AG04450 (cell line): Measurements from ENCODE around the gene MRTFA. TPM values are rescaled to one million over a fixed set of nuclear protein-coding genes. Genes with fewer than 3 reads are reported as not detected.

Source experiments
- CTCF ChIA-PET: fragments of 300-600, 350-600 bp; formaldehyde crosslinking; extraction: SDS; loops from one replicate; lab custom pipeline; 2022; ENCODE audit warnings: antibody characterized with exemption, inconsistent platforms; lab: Charles Lee
- POLR2A ChIA-PET: fragments of 350-600 bp; formaldehyde crosslinking; extraction: SDS; loops from one replicate; lab custom pipeline; 2021; ENCODE audit warnings: antibody characterized with exemption, inconsistent platforms; lab: Yijun Ruan, JAX
- DNase-seq: peaks from one replicate; pipeline ENCODE4 v3.0.0-alpha.2; 2011; ENCODE audit warnings: low read depth, low spot score
- H3K27ac ChIP-seq: one replicate; pipeline ENCODE4 v1.5.1; 2012; ENCODE audit warnings: low read depth, low read length, control low read depth
- H3K27me3 ChIP-seq: one replicate; pipeline ENCODE4 v1.6.0; 2012; ENCODE audit warnings: low read length; ENCODE audit not compliant: control insufficient read depth, insufficient read depth
- H3K4me3 ChIP-seq: 2 replicates; pipeline ENCODE4 v1.5.1; 2011; ENCODE audit warnings: mild to moderate bottlenecking, low read depth, low read length, control low read depth
- H3K9me3 ChIP-seq: 2 replicates; pipeline ENCODE4 v1.5.1; 2012; ENCODE audit warnings: low read length; ENCODE audit not compliant: control insufficient read depth, insufficient read depth
- polyA plus RNA-seq: library from polyadenylated mRNA; depleted of rRNA; stranded (reverse); fragments of >200 nt; gene quantifications from 2 replicates; pipeline ENCODE4 v1.2.3, GENCODE V29; 2011
- TF ChIP-seq, protein P1 (sequence below): IDR thresholded peaks from 2 replicates; pipeline ENCODE4 v1.5.1; 2011; ENCODE audit warnings: low read depth, low read length, control low read depth, inconsistent platforms

Gene MRTFA
- polyA plus RNA-seq, 1 experiment, result 6.8 TPM

- ChIA-PET POLR2A (interaction anchor here (0.6 to 0.7 kb wide), 2 partner anchors 8 to 28 kb away, joined by 3 read pairs; no protein-coding TSS in a partner anchor), CTCF (interaction anchor here (0.6 to 0.9 kb wide), 2 partner anchors 21 to 94 kb away, joined by 4 read pairs; no protein-coding TSS in a partner anchor)
- Histone ChIP-seq H3K27me3 (no peaks in the 10 kb centered on the region), H3K9me3 (peaks cover 19% of the 10 kb centered on the region), H3K27ac (no peak overlapping the region), H3K4me3 (no peak overlapping the region)
- DNase-seq, result no peak
- TF ChIP-seq, protein P1, sequence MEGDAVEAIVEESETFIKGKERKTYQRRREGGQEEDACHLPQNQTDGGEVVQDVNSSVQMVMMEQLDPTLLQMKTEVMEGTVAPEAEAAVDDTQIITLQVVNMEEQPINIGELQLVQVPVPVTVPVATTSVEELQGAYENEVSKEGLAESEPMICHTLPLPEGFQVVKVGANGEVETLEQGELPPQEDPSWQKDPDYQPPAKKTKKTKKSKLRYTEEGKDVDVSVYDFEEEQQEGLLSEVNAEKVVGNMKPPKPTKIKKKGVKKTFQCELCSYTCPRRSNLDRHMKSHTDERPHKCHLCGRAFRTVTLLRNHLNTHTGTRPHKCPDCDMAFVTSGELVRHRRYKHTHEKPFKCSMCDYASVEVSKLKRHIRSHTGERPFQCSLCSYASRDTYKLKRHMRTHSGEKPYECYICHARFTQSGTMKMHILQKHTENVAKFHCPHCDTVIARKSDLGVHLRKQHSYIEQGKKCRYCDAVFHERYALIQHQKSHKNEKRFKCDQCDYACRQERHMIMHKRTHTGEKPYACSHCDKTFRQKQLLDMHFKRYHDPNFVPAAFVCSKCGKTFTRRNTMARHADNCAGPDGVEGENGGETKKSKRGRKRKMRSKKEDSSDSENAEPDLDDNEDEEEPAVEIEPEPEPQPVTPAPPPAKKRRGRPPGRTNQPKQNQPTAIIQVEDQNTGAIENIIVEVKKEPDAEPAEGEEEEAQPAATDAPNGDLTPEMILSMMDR, result no peak
Measured at GRCh38 chr22:40624770-40625169, 11.7 kb downstream of the MRTFA start.

- Histone ChIP-seq H3K9me3 (peaks cover 19% of the 10 kb centered on the region), H3K4me3 (no peak overlapping the region), H3K27me3 (no peaks in the 10 kb centered on the region), H3K27ac (no peak overlapping the region)
- DNase-seq, result no peak
- CTCF ChIA-PET, result no interaction called here
- TF ChIP-seq, protein P1, result no peak
- POLR2A ChIA-PET, result interaction anchor here (0.7 kb wide), 1 partner anchor 50 kb away, joined by 4 read pairs; no protein-coding TSS in a partner anchor
Measured at GRCh38 chr22:40621309-40622151, 15.0 kb downstream of the MRTFA start.

DNA sequence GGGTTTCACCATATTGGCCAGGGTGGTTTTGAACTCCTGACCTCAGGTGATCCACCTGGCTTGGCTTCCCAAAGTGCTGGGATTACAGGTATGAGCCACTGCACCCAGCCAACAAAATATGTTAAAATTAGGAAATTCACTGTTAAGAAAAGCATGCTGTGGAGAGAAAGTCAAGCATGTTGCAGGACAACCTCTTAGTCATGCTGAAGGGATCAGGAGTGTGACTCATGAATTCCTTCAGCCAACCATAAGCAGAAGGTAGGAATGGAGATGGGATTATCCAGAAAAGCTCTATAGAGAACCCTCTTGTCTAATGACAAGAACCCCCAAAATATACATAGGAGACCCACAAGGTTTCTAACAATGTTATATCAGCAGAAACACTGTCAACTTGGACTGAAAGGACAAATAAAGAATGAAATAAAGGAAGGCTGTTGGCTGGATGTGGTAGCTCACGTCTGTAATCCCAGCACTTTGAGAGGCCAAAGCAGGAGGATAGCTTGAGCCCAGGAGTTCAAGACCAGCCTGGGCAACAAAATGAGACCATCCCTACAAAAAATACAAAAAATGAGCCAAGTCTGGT, 16.0 kb downstream of the MRTFA start:
- POLR2A ChIA-PET, result no interaction called here
- no peak for DNase-seq
- no peak overlapping the region for H3K27ac ChIP-seq
- H3K4me3 ChIP-seq, result no peak overlapping the region
- TF ChIP-seq, protein P1, result no peak
- no peaks in the 10 kb centered on the region for H3K27me3 ChIP-seq
- CTCF ChIA-PET, result no interaction called here
- H3K9me3 ChIP-seq, result peaks cover 19% of the 10 kb centered on the region

DNA sequence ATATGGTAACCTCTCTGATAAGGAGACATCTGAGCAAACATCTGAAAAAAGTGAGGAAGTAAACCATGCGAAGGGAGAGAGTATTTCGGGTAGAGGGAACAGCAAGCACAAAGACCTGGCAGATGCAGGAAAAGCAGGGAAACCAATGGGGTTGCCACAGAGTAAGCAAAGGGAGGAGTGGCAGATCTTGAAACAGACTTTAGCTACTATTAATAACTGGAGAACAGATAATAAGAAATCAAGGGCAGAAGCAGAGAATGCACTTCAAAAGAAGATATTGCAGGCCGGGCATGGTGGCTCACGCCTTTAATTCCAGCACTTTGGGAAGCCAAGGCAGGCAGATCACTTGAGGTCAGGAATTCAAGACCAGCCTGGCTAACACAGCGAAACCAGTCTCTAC, 18.1 kb downstream of the MRTFA start:
- Histone ChIP-seq H3K27me3 (no peaks in the 10 kb centered on the region), H3K27ac (no peak overlapping the region), H3K9me3 (peaks cover 19% of the 10 kb centered on the region), H3K4me3 (no peak overlapping the region)
- ChIA-PET CTCF (no interaction called here), POLR2A (interaction anchor here (0.7 kb wide), 1 partner anchor 17 kb away, joined by 6 read pairs; no protein-coding TSS in a partner anchor)
- no peak for DNase-seq
- TF ChIP-seq, protein P1, result no peak

GRCh38 chr22:40616578-40616977, 19.9 kb downstream of the MRTFA start:
- Histone ChIP-seq H3K4me3 (no peak overlapping the region), H3K27ac (no peak overlapping the region), H3K9me3 (peaks cover 9% of the 10 kb centered on the region), H3K27me3 (no peaks in the 10 kb centered on the region)
- no peak for DNase-seq
- TF ChIP-seq, protein P1, result no peak
- ChIA-PET POLR2A (no interaction called here), CTCF (interaction anchor here (1.2 kb wide), 1 partner anchor 180 kb away, joined by 3 read pairs; no protein-coding TSS in a partner anchor)
